Non-pigmented ciliary epithelial cell (primary cell): Measurements from ENCODE around the gene ZBTB16.

Experiments
- DNase-seq: peaks from one replicate; pipeline ENCODE4 v3.0.0-alpha.2; 2010; ENCODE audit warnings: low read depth

The ZBTB16 gene

GRCh38 chr11:114283422-114283821 is 223.9 kb downstream of the ZBTB16 start:
- DNase-seq = no peak

GRCh38 chr11:114284021-114284420 is 224.5 kb downstream of the ZBTB16 start:
- no peak for DNase-seq

- DNase-seq = no peak
Observed at GRCh38 chr11:114284914-114285313, 225.4 kb downstream of the ZBTB16 start.

- no peak for DNase-seq
Observed at GRCh38 chr11:114285599-114285998, 226.1 kb downstream of the ZBTB16 start.

- no peak for DNase-seq
Observed at GRCh38 chr11:114286229-114286628, 226.7 kb downstream of the ZBTB16 start.

GRCh38 chr11:114287154-114287553 is 227.6 kb downstream of the ZBTB16 start:
- DNase-seq = no peak

GRCh38 chr11:114288136-114288535 is 228.6 kb downstream of the ZBTB16 start:
- no peak for DNase-seq

- DNase-seq = no peak
Observed at GRCh38 chr11:114289779-114290178, 230.3 kb downstream of the ZBTB16 start.

GRCh38 chr11:114290503-114291235 is 231.2 kb downstream of the ZBTB16 start:
- no peak for DNase-seq

GRCh38 chr11:114291381-114291780 is 231.9 kb downstream of the ZBTB16 start:
- peak; percentile 76 for DNase-seq

GRCh38 chr11:114291842-114292680 is 232.6 kb downstream of the ZBTB16 start:
- peak; percentile 86 for DNase-seq

- no peak for DNase-seq
Observed at GRCh38 chr11:114293201-114293711, 233.7 kb downstream of the ZBTB16 start.

- peak; percentile 93 for DNase-seq
Observed at GRCh38 chr11:114295676-114296604, 236.4 kb downstream of the ZBTB16 start, which contains the start of gene NNMT. Gene NNMT, plus strand, starts transcription at chr11:114296399. Its CDS starts 158 bp downstream, at chr11:114296557.

GRCh38 chr11:114296605-114297372 is 237.3 kb downstream of the ZBTB16 start:
- no peak for DNase-seq

GRCh38 chr11:114297806-114298709 is 238.5 kb downstream of the ZBTB16 start:
- no peak for DNase-seq

- DNase-seq = no peak
Observed at GRCh38 chr11:114298710-114299109, 239.2 kb downstream of the ZBTB16 start.
